ENCODE measurements around the gene CCDC170.

Gene CCDC170

GRCh38 chr6:151637814-151638213 lies 144.0 kb downstream of the CCDC170 start:
- Histone ChIP-seq H3K27ac (ENCODE audit: insufficient read depth, low read length, poor library complexity, severe bottlenecking) (no peak overlapping the region), H3K9me3 (ENCODE audit: control insufficient read depth, low read length) (no peaks in the 10 kb centered on the region), H3K27me3 (replicated peaks; ENCODE audit: control insufficient read depth, insufficient read depth, low read length, poor library complexity, severe bottlenecking) (no peaks in the 10 kb centered on the region), H3K4me1 (ENCODE audit: control insufficient read depth, insufficient read depth, low read length, poor library complexity, severe bottlenecking) (no peaks in the 10 kb centered on the region), H3K36me3 (ENCODE audit: control insufficient read depth, insufficient read depth, low read length) (no peaks in the 10 kb centered on the region), H3K4me3 (ENCODE audit: insufficient read depth, low read depth, low read length, poor library complexity, severe bottlenecking) (no peak overlapping the region)
- no peak for DNase-seq

GRCh38 chr6:151639750-151640149 lies 145.9 kb downstream of the CCDC170 start:
- Histone ChIP-seq H3K36me3 (ENCODE audit: control insufficient read depth, insufficient read depth, low read length) (no peaks in the 10 kb centered on the region), H3K4me1 (ENCODE audit: control insufficient read depth, insufficient read depth, low read length, poor library complexity, severe bottlenecking) (no peaks in the 10 kb centered on the region), H3K27ac (ENCODE audit: insufficient read depth, low read length, poor library complexity, severe bottlenecking) (no peak overlapping the region), H3K9me3 (ENCODE audit: control insufficient read depth, low read length) (no peaks in the 10 kb centered on the region), H3K4me3 (ENCODE audit: insufficient read depth, low read depth, low read length, poor library complexity, severe bottlenecking) (no peak overlapping the region), H3K27me3 (replicated peaks; ENCODE audit: control insufficient read depth, insufficient read depth, low read length, poor library complexity, severe bottlenecking) (no peaks in the 10 kb centered on the region)
- no peak for DNase-seq

- Histone ChIP-seq H3K4me1 (ENCODE audit: control insufficient read depth, insufficient read depth, low read length, poor library complexity, severe bottlenecking) (no peaks in the 10 kb centered on the region), H3K4me3 (ENCODE audit: insufficient read depth, low read depth, low read length, poor library complexity, severe bottlenecking) (no peak overlapping the region), H3K27ac (ENCODE audit: insufficient read depth, low read length, poor library complexity, severe bottlenecking) (no peak overlapping the region), H3K9me3 (ENCODE audit: control insufficient read depth, low read length) (no peaks in the 10 kb centered on the region), H3K36me3 (ENCODE audit: control insufficient read depth, insufficient read depth, low read length) (no peaks in the 10 kb centered on the region), H3K27me3 (replicated peaks; ENCODE audit: control insufficient read depth, insufficient read depth, low read length, poor library complexity, severe bottlenecking) (no peaks in the 10 kb centered on the region)
- no peak for DNase-seq
Observed at GRCh38 chr6:151641028-151641427, 147.2 kb downstream of the CCDC170 start.

- Histone ChIP-seq H3K4me3 (ENCODE audit: insufficient read depth, low read depth, low read length, poor library complexity, severe bottlenecking) (no peak overlapping the region), H3K4me1 (ENCODE audit: control insufficient read depth, insufficient read depth, low read length, poor library complexity, severe bottlenecking) (no peaks in the 10 kb centered on the region), H3K27ac (ENCODE audit: insufficient read depth, low read length, poor library complexity, severe bottlenecking) (no peak overlapping the region), H3K27me3 (replicated peaks; ENCODE audit: control insufficient read depth, insufficient read depth, low read length, poor library complexity, severe bottlenecking) (peaks cover 6% of the 10 kb centered on the region), H3K9me3 (ENCODE audit: control insufficient read depth, low read length) (no peaks in the 10 kb centered on the region), H3K36me3 (ENCODE audit: control insufficient read depth, insufficient read depth, low read length) (no peaks in the 10 kb centered on the region)
- no peak for DNase-seq
Observed at GRCh38 chr6:151647976-151648639, 154.3 kb downstream of the CCDC170 start.

GRCh38 chr6:151649835-151650234 lies 156.0 kb downstream of the CCDC170 start:
- no peaks in the 10 kb centered on the region for H3K9me3 ChIP-seq (ENCODE audit: control insufficient read depth, low read length)
- H3K27me3 ChIP-seq (replicated peaks; ENCODE audit: control insufficient read depth, insufficient read depth, low read length, poor library complexity, severe bottlenecking), result peaks cover 6% of the 10 kb centered on the region
- H3K27ac ChIP-seq (ENCODE audit: insufficient read depth, low read length, poor library complexity, severe bottlenecking), result no peak overlapping the region
- no peak for DNase-seq
- H3K4me3 ChIP-seq (ENCODE audit: insufficient read depth, low read depth, low read length, poor library complexity, severe bottlenecking), result no peak overlapping the region
- no peaks in the 10 kb centered on the region for H3K36me3 ChIP-seq (ENCODE audit: control insufficient read depth, insufficient read depth, low read length)
- no peaks in the 10 kb centered on the region for H3K4me1 ChIP-seq (ENCODE audit: control insufficient read depth, insufficient read depth, low read length, poor library complexity, severe bottlenecking)

GRCh38 chr6:151651639-151652038 lies 157.8 kb downstream of the CCDC170 start:
- Histone ChIP-seq H3K27me3 (replicated peaks; ENCODE audit: control insufficient read depth, insufficient read depth, low read length, poor library complexity, severe bottlenecking) (peaks cover 6% of the 10 kb centered on the region), H3K27ac (ENCODE audit: insufficient read depth, low read length, poor library complexity, severe bottlenecking) (no peak overlapping the region), H3K36me3 (ENCODE audit: control insufficient read depth, insufficient read depth, low read length) (no peaks in the 10 kb centered on the region), H3K4me1 (ENCODE audit: control insufficient read depth, insufficient read depth, low read length, poor library complexity, severe bottlenecking) (no peaks in the 10 kb centered on the region), H3K9me3 (ENCODE audit: control insufficient read depth, low read length) (no peaks in the 10 kb centered on the region), H3K4me3 (ENCODE audit: insufficient read depth, low read depth, low read length, poor library complexity, severe bottlenecking) (no peak overlapping the region)
- DNase-seq, result no peak

- Histone ChIP-seq H3K4me1 (ENCODE audit: control insufficient read depth, insufficient read depth, low read length, poor library complexity, severe bottlenecking) (no peaks in the 10 kb centered on the region), H3K9me3 (ENCODE audit: control insufficient read depth, low read length) (no peaks in the 10 kb centered on the region), H3K4me3 (ENCODE audit: insufficient read depth, low read depth, low read length, poor library complexity, severe bottlenecking) (no peak overlapping the region), H3K36me3 (ENCODE audit: control insufficient read depth, insufficient read depth, low read length) (no peaks in the 10 kb centered on the region), H3K27ac (ENCODE audit: insufficient read depth, low read length, poor library complexity, severe bottlenecking) (no peak overlapping the region), H3K27me3 (replicated peaks; ENCODE audit: control insufficient read depth, insufficient read depth, low read length, poor library complexity, severe bottlenecking) (peaks cover 6% of the 10 kb centered on the region)
- DNase-seq, result no peak
Observed at GRCh38 chr6:151652325-151652724, 158.5 kb downstream of the CCDC170 start.

- Histone ChIP-seq H3K4me1 (ENCODE audit: control insufficient read depth, insufficient read depth, low read length, poor library complexity, severe bottlenecking) (no peaks in the 10 kb centered on the region), H3K9me3 (ENCODE audit: control insufficient read depth, low read length) (no peaks in the 10 kb centered on the region), H3K36me3 (ENCODE audit: control insufficient read depth, insufficient read depth, low read length) (no peaks in the 10 kb centered on the region), H3K4me3 (ENCODE audit: insufficient read depth, low read depth, low read length, poor library complexity, severe bottlenecking) (no peak overlapping the region), H3K27ac (ENCODE audit: insufficient read depth, low read length, poor library complexity, severe bottlenecking) (no peak overlapping the region), H3K27me3 (replicated peaks; ENCODE audit: control insufficient read depth, insufficient read depth, low read length, poor library complexity, severe bottlenecking) (no peaks in the 10 kb centered on the region)
- no peak for DNase-seq
Observed at GRCh38 chr6:151655099-151655498, 161.3 kb downstream of the CCDC170 start.

- no peak for DNase-seq
- no peaks in the 10 kb centered on the region for H3K27me3 ChIP-seq (replicated peaks; ENCODE audit: control insufficient read depth, insufficient read depth, low read length, poor library complexity, severe bottlenecking)
- no peaks in the 10 kb centered on the region for H3K36me3 ChIP-seq (ENCODE audit: control insufficient read depth, insufficient read depth, low read length)
- H3K27ac ChIP-seq (ENCODE audit: insufficient read depth, low read length, poor library complexity, severe bottlenecking), result no peak overlapping the region
- H3K4me1 ChIP-seq (ENCODE audit: control insufficient read depth, insufficient read depth, low read length, poor library complexity, severe bottlenecking), result no peaks in the 10 kb centered on the region
- H3K4me3 ChIP-seq (ENCODE audit: insufficient read depth, low read depth, low read length, poor library complexity, severe bottlenecking), result no peak overlapping the region
- H3K9me3 ChIP-seq (ENCODE audit: control insufficient read depth, low read length), result no peaks in the 10 kb centered on the region
Observed at GRCh38 chr6:151656392-151656791, 162.6 kb downstream of the CCDC170 start.

- Histone ChIP-seq H3K4me3 (ENCODE audit: insufficient read depth, low read depth, low read length, poor library complexity, severe bottlenecking) (no peak overlapping the region), H3K4me1 (ENCODE audit: control insufficient read depth, insufficient read depth, low read length, poor library complexity, severe bottlenecking) (no peaks in the 10 kb centered on the region), H3K9me3 (ENCODE audit: control insufficient read depth, low read length) (no peaks in the 10 kb centered on the region), H3K36me3 (ENCODE audit: control insufficient read depth, insufficient read depth, low read length) (no peaks in the 10 kb centered on the region), H3K27ac (ENCODE audit: insufficient read depth, low read length, poor library complexity, severe bottlenecking) (no peak overlapping the region), H3K27me3 (replicated peaks; ENCODE audit: control insufficient read depth, insufficient read depth, low read length, poor library complexity, severe bottlenecking) (no peaks in the 10 kb centered on the region)
- no peak for DNase-seq
Observed at GRCh38 chr6:151658091-151658490, 164.3 kb downstream of the CCDC170 start.
